NCI-H2196 (cell line): Measurements from ENCODE around the gene FAIM.
"Not testable (repeated sequence)": the region's sequence is repeated elsewhere in the genome, so short reads cannot be mapped to it uniquely, and the experiment has no call there.

ENCODE experiments used
- DNase-seq: peaks from one replicate; lab custom pipeline; 2025; ENCODE audit not compliant: unreplicated experiment; lab: John Stamatoyannopoulos, UW

FAIM gene

GRCh38 chr3:138675393-138675792 is 66.8 kb downstream of the FAIM start:
- DNase-seq = no peak

GRCh38 chr3:138678086-138678485 is 69.5 kb downstream of the FAIM start:
- no peak for DNase-seq

DNA sequence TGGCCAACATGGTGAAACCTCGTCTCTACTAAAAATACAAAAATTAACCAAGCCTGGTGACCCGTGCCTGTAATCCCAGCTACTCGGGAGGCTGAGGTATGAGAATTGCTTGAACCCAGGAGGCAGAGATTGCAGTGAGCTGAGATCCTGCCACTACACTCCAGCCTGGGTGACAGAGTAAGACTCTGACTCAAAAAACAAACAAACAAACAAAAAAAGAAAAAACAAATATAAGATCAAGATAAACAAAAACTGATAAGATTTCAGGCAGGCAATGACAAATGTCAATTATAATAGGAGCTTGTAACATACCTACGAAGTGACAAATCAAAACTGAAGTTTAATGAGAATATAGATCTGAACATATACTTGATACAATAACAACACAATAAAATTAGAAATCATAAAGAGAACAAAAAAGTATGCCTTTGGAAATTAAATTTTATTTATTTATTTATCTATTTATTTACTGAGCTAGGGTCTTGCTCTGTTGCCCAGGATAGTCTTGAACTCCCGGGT is 70.4 kb downstream of the FAIM start:
- no peak for DNase-seq

- DNase-seq = not testable (repeated sequence)
These were observed 72.4 kb downstream of the FAIM start for GRCh38 chr3:138680974-138681373.

GRCh38 chr3:138681463-138682220 is 73.1 kb downstream of the FAIM start:
- no peak for DNase-seq

DNA sequence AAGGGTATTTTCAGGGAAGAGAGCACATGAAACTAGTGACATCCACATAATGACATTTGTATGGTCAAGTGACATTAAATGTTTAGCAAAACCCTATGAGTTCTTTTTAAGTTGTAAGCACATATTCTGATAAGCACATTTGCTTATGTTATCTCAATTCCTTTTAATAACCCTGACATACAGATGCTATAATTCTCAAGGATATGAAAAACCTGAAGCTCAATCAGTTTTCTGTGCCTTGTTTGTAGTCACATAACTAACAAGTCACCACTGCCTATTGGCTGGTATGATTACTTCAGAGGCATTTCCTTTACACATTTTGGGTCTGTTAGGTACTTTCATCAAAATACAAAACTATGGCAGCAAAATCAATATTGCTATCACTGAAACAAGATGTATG is 74.1 kb downstream of the FAIM start:
- DNase-seq = no peak
